HG02759 (cell line): ENCODE measurements around the gene NR0B1.

Source experiments
- ATAC-seq: cut with Tn5 transposase; IDR thresholded peaks from one replicate; pipeline ENCODE4 v1.9.1; 2021; ENCODE audit warnings: mild to moderate bottlenecking, moderate library complexity; ENCODE audit not compliant: unreplicated experiment

The NR0B1 gene

GRCh38 chrX:30275498-30275897, 33.7 kb downstream of the NR0B1 start:
- ATAC-seq, result no peak

DNA sequence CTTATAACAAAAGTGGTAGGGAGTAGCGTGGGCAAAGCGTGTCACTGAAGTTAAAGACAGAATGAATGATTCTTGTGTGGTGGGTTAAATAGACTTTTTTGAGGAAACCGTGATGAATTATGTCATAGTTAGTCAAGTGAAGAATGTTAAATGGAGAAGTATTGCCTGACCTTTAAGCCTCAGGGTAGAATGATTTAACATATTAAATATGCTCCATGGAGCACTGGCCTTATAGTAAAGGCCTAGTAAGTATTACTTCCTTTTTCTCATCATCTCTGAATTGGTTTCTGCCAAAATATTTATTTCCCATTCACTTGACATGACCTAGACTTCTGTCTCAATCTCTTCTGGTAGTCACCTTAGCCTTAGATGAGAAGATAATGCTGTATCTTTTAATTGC, 38.6 kb downstream of the NR0B1 start:
- ATAC-seq, result no peak

DNA sequence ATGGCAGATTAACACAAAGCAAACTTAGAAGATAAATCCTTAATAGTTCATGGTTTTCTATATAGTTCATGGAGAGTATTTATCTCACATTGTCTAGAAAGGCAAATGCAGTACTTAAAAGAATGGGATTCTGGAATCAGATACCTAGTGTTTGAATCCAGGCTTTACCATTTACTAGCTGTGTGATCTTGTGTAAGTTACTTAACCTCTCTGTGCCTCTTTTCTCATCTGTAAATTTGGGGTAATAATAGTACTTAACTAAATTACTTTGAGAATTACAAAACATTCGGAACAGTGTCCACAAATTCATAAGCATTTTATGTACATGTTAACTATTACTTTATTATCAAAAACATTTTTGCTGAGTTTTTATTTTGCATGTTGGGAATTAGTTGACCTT, 46.4 kb downstream of the NR0B1 start:
- no peak for ATAC-seq

GRCh38 chrX:30261012-30261411, 48.2 kb downstream of the NR0B1 start:
- ATAC-seq, result no peak

DNA sequence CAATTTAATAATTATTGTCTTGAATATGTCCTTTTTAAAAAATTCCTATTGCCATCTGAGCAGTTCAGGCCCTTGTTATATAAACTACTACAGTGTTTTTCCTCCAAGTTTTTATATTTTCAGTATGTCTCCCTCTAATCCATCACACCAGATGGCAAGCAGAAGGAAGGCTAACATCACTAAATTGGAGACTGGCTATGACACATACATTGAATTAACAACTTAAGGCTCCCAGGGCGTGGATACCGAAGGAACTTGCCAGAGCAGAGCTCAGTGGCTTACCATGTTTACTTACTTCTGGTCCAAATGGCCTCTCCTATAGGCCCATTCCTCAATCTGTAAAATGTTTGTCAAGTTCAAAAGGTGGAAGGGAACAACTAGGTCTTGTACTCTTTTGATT, 49.3 kb downstream of the NR0B1 start:
- no peak for ATAC-seq
